Right lobe of liver (tissue), 6 donors: Measurements from ENCODE around the gene MCF2L2. TPM values are rescaled to one million over a fixed set of nuclear protein-coding genes. Genes with fewer than 3 reads are reported as not detected.

Experiments used
- ATAC-seq, 4 donors: fragments of 200-7000 bp; cut with Tn5 transposase; one replicate each; pipeline ENCODE4 v1.9.1; 2020; ENCODE audit warnings: mild to moderate bottlenecking in 4 of 4, moderate library complexity in 4 of 4
- DNase-seq, 3 donors: peaks; one replicate each; pipeline ENCODE4 v3.0.0-alpha.2; 2020
- H3K27ac ChIP-seq, 3 donors: fragments of 200-600 bp; one replicate each; pipeline ENCODE4 v1.8.0; 2022
- H3K27me3 ChIP-seq, 2 donors: fragments of 200-600 bp; one replicate each; pipeline ENCODE4 v1.8.0; 2022
- H3K36me3 ChIP-seq, 4 donors: fragments of 200-600 bp; sonication (generic) in 1 of 4; one replicate each; pipeline versions ENCODE4 v1.5.1 to v1.8.0; 2017 to 2022; ENCODE audit warnings: control low read depth in 1 of 4
- H3K4me1 ChIP-seq, 4 donors: fragments of 200-600 bp; sonication (generic) in 1 of 4; one replicate each; pipeline versions ENCODE4 v1.5.1 to v1.8.0; 2017 to 2022; ENCODE audit warnings: control low read depth in 1 of 4
- H3K4me3 ChIP-seq, 3 donors: fragments of 200-600 bp; one replicate each; pipeline ENCODE4 v1.8.0; 2022
- H3K9me3 ChIP-seq, 4 donors: fragments of 200-600 bp; sonication (generic) in 1 of 4; one replicate each; pipeline versions ENCODE4 v1.5.1 to v1.8.0; 2017 to 2022; ENCODE audit warnings: control low read depth in 1 of 4
- CTCF ChIP-seq, 4 donors: fragments of 200-600 bp in 3 of 4; fragments of 450-650 bp in 1 of 4; IDR thresholded peaks; one replicate each; pipeline versions ENCODE4 v1.5.1 to v1.8.0; 2016 to 2022; ENCODE audit warnings: antibody characterized with exemption in 4 of 4, mild to moderate bottlenecking in 2 of 4
- POLR2A ChIP-seq: fragments of 450-650 bp; IDR thresholded peaks from one replicate; pipeline ENCODE4 v1.6.1; 2017; ENCODE audit warnings: antibody characterized with exemption, mild to moderate bottlenecking
- WGBS: methylation state at CpG from one replicate; pipeline ENCODE4 v1.1.6; 2018; ENCODE audit warnings: low coverage, low lambda C conversion rate; ENCODE audit not compliant: insufficient coverage; ENCODE audit errors: missing lambda C conversion rate; 5-methylcytosine and 5-hydroxymethylcytosine counted together
- intact Hi-C, 2 donors: fragments of 100-400 bp; cut with DNase I; formaldehyde crosslinking; loops; one replicate each; pipeline versions ENCODE4 v1.11.2 to v1.14.1; 2022
- total RNA-seq, 6 experiments: library from RNA; depleted of rRNA in 2 of 6; stranded (reverse); fragments of >200 nt in 2 of 6; fragmentation: NEBNext Ultra II Directional in 3 of 6; extraction: Animal tissue kit (Norgen Biotek cat#: 25700) in 3 of 6; gene quantifications; one replicate each; pipeline versions ENCODE4 v1.1.0 to v1.2.4, GENCODE V29; 2016 to 2023
- donor health status: DM: no; HTN: yes; CAD: no.
- donor health status: DM: no; HTN: no; CAD: no.
- donor health status: DM: no; HTN: no; CAD: no.
- donor health status: DM: no; HTN: yes; CAD: no.
- donor health status: DM: no; HTN: yes; CAD: no.

MCF2L2 gene
- total RNA-seq, 6 experiments from 2014 or later, result 0.07 to 0.19 (median 0.17) TPM; not detected in 1

GRCh38 chr3:183330881-183331280, 97.5 kb downstream of the MCF2L2 start:
- ATAC-seq, result no peak
- no peaks in the 10 kb centered on the region for H3K9me3 ChIP-seq
- no peaks in the 10 kb centered on the region for H3K36me3 ChIP-seq
- intact Hi-C loops, result no loop called here
- no peaks in the 10 kb centered on the region for H3K4me1 ChIP-seq
- no peak overlapping the region for H3K27ac ChIP-seq
- no peak for DNase-seq
- no peak overlapping the region for H3K4me3 ChIP-seq
- H3K27me3 ChIP-seq, result no peaks in the 10 kb centered on the region
- 86% methylated on average over 2 of the region's 3 CpGs for WGBS
- TF ChIP-seq POLR2A (no peak), CTCF (IDR thresholded peaks at IDR 0.05) (no peak)

- intact Hi-C loops, result no loop called here
- H3K27me3 ChIP-seq, result no peaks in the 10 kb centered on the region
- DNase-seq (no peak), ATAC-seq (no peak)
- H3K9me3 ChIP-seq, result no peaks in the 10 kb centered on the region
- TF ChIP-seq POLR2A (no peak), CTCF (IDR thresholded peaks at IDR 0.05) (no peak)
- H3K4me3 ChIP-seq, result no peak overlapping the region
- WGBS, result 43% methylated on average over 1 of the region's 1 CpG
- H3K36me3 ChIP-seq, result no peaks in the 10 kb centered on the region
- H3K4me1 ChIP-seq, result no peaks in the 10 kb centered on the region
- H3K27ac ChIP-seq, result no peak overlapping the region
These were observed 98.9 kb downstream of the MCF2L2 start for GRCh38 chr3:183329543-183329942.

GRCh38 chr3:183328823-183329222, 99.6 kb downstream of the MCF2L2 start:
- Histone ChIP-seq H3K9me3 (no peaks in the 10 kb centered on the region), H3K36me3 (no peaks in the 10 kb centered on the region), H3K27ac (no peak overlapping the region), H3K4me1 (no peaks in the 10 kb centered on the region), H3K4me3 (no peak overlapping the region), H3K27me3 (no peaks in the 10 kb centered on the region)
- intact Hi-C loops, result no loop called here
- 7% methylated on average over 1 of the region's 1 CpG for WGBS
- DNase-seq (no peak), ATAC-seq (no peak)
- no peak for TF ChIP-seq POLR2A
- TF ChIP-seq CTCF (IDR thresholded peaks at IDR 0.05), result no peak

- Histone ChIP-seq H3K36me3 (no peaks in the 10 kb centered on the region), H3K9me3 (no peaks in the 10 kb centered on the region)
- intact Hi-C loops, result no loop called here
These were observed 100.3 kb downstream of the MCF2L2 start for GRCh38 chr3:183328164-183328563.

More at GRCh38 chr3:183328164-183328563, 100.3 kb downstream of the MCF2L2 start:
- DNase-seq (no peak), ATAC-seq (no peak)
- Histone ChIP-seq H3K4me1 (no peaks in the 10 kb centered on the region), H3K27me3 (no peaks in the 10 kb centered on the region), H3K4me3 (no peak overlapping the region), H3K27ac (no peak overlapping the region)
- TF ChIP-seq CTCF (IDR thresholded peaks at IDR 0.05) (no peak), POLR2A (no peak)
- WGBS, result no CpG with 5 or more reads among the region's 1 CpG
